Uterus (tissue), 4 donors: Measurements from ENCODE around the gene CYSLTR2. TPM values are rescaled to one million over a fixed set of nuclear protein-coding genes. Genes with fewer than 3 reads are reported as not detected.

Experiments used
- DNase-seq, 2 donors: peaks; one replicate each; pipeline ENCODE4 v3.0.0-alpha.2; 2019 to 2020
- H3K27ac ChIP-seq, 2 donors: fragments of 200-600 bp; sonication (generic); 1 replicate in 1 of 2; 2 replicates in 1 of 2; pipeline ENCODE4 v1.5.1; 2016 to 2018
- H3K27me3 ChIP-seq, 2 donors: fragments of 200-600 bp; sonication (generic); one replicate each; pipeline ENCODE4 v1.5.1; 2018 to 2019; ENCODE audit warnings: control low read depth in 1 of 2
- H3K36me3 ChIP-seq, 2 donors: fragments of 200-600 bp; sonication (generic); one replicate each; pipeline ENCODE4 v1.5.1; 2019; ENCODE audit warnings: control low read depth in 1 of 2
- H3K4me1 ChIP-seq, 2 donors: fragments of 200-600 bp; sonication (generic); one replicate each; pipeline ENCODE4 v1.5.1; 2018 to 2019; ENCODE audit warnings: control low read depth in 1 of 2
- H3K4me3 ChIP-seq, 2 donors: fragments of 200-600 bp; sonication (generic); 1 replicate in 1 of 2; 2 replicates in 1 of 2; pipeline ENCODE4 v1.5.1; 2018 to 2019; ENCODE audit warnings: mild to moderate bottlenecking in 1 of 2
- H3K9me3 ChIP-seq, 2 donors: fragments of 200-600 bp; sonication (generic); one replicate each; pipeline ENCODE4 v1.5.1; 2019; ENCODE audit warnings: control low read depth in 1 of 2
- POLR2A ChIP-seq, 2 donors: fragments of 450-650 bp; IDR thresholded peaks; one replicate each; pipeline ENCODE4 v1.6.1; 2016; ENCODE audit warnings: antibody characterized with exemption in 2 of 2, mild to moderate bottlenecking in 1 of 2, moderate library complexity in 1 of 2
- intact Hi-C: fragments of 100-400 bp; cut with DNase I; formaldehyde crosslinking; loops from one replicate; pipeline ENCODE4 v1.15.1; 2023; ENCODE audit warnings: low total_unique reads
- total RNA-seq, 4 donors: library from RNA; depleted of rRNA in 3 of 4; stranded (reverse); fragments of >200 nt in 3 of 4; gene quantifications; one replicate each; pipeline versions ENCODE4 v1.1.0 to v1.2.4, GENCODE V29; 2014 to 2023
- TF ChIP-seq, protein P1 (sequence below), 4 experiments: fragments of 200-600 bp in 2 of 4; fragments of 450-650 bp in 2 of 4; sonication (generic) in 2 of 4; IDR thresholded peaks; one replicate each; pipeline ENCODE4 v1.5.1; 2016 to 2019; ENCODE audit warnings: antibody characterized with exemption in 4 of 4, mild to moderate bottlenecking in 2 of 4, moderate library complexity in 1 of 4
- donor health status: DM: yes; HTN: yes; CAD: no.

Gene CYSLTR2, protein sequence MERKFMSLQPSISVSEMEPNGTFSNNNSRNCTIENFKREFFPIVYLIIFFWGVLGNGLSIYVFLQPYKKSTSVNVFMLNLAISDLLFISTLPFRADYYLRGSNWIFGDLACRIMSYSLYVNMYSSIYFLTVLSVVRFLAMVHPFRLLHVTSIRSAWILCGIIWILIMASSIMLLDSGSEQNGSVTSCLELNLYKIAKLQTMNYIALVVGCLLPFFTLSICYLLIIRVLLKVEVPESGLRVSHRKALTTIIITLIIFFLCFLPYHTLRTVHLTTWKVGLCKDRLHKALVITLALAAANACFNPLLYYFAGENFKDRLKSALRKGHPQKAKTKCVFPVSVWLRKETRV
- 1 to 10 TPM in 1 of 4 donors, under 1 TPM in 3; 0.15 to 1.6 (median 0.42) TPM for total RNA-seq

DNA sequence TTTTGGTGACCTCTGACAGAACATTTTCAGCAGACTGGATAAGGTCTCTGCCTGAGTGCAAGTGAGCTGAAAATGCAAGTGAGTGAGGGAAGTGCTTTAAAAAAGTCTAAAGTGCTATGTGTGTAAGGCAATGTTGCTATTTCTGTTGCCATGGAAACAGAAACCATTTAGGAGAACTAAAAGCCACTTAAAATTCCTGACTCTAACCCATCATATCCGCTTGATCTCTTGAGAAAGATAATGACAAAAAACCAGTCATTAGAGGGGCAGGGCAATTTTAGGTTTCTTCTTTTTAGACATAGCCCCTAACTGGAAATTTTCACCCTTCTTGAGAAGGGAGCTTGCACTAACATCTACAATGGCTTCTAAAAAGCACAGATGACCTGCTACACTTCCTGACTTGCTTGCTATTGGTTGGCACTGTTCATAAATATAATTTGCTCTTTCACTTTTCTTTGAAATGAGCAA is at the start of gene CYSLTR2:
Gene CYSLTR2 (plus strand): TSS at position 458 of the 468 bp plus-strand sequence. CDS start 52,889 bp downstream, outside the sequence.
- Histone ChIP-seq H3K4me1 (no peaks in the 10 kb centered on the region), H3K27ac (no peak within 1 kb of the TSS), H3K9me3 (no peaks in the 10 kb centered on the region), H3K4me3 (no peak within 1 kb of the TSS), H3K27me3 (no peaks in the 10 kb centered on the region), H3K36me3 (no peaks in the 10 kb centered on the region)
- intact Hi-C loops = no loop called here
- DNase-seq = no peak
- TF ChIP-seq, protein P1, sequence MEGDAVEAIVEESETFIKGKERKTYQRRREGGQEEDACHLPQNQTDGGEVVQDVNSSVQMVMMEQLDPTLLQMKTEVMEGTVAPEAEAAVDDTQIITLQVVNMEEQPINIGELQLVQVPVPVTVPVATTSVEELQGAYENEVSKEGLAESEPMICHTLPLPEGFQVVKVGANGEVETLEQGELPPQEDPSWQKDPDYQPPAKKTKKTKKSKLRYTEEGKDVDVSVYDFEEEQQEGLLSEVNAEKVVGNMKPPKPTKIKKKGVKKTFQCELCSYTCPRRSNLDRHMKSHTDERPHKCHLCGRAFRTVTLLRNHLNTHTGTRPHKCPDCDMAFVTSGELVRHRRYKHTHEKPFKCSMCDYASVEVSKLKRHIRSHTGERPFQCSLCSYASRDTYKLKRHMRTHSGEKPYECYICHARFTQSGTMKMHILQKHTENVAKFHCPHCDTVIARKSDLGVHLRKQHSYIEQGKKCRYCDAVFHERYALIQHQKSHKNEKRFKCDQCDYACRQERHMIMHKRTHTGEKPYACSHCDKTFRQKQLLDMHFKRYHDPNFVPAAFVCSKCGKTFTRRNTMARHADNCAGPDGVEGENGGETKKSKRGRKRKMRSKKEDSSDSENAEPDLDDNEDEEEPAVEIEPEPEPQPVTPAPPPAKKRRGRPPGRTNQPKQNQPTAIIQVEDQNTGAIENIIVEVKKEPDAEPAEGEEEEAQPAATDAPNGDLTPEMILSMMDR (IDR thresholded peaks at IDR 0.05) = no peak
- TF ChIP-seq POLR2A (IDR thresholded peaks at IDR 0.05) = peak in 1 of 2 donors; percentile 8

DNA sequence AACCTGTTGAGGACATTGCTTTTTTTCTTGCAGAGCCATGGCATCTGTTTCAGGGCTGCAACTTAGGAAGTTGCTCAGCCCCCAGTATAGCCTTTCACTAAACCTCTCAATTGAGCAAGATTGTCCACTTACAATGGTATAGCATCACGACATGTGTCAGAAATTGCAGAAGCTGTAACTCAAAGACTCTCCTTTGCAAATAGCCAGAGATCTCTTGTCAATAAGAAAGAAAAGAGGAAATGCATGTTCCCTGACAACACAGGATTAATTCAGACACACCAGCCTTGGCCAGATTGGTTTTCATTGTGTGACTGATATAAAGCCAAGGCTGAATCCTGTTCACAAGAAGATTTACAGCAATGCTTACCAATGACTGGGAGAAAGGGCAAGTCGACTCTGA is 38.7 kb upstream of the CYSLTR2 start:
- no peak for DNase-seq

GRCh38 chr13:48618937-48619336 is 34.8 kb upstream of the CYSLTR2 start:
- H3K27ac ChIP-seq = no peak overlapping the region
- no peak for DNase-seq
- intact Hi-C loops = no loop called here
- H3K9me3 ChIP-seq = no peaks in the 10 kb centered on the region
- no peak overlapping the region for H3K4me3 ChIP-seq
- no peaks in the 10 kb centered on the region for H3K36me3 ChIP-seq
- TF ChIP-seq, protein P1 (IDR thresholded peaks at IDR 0.05) = no peak
- no peak for TF ChIP-seq POLR2A (IDR thresholded peaks at IDR 0.05)
- H3K4me1 ChIP-seq = no peaks in the 10 kb centered on the region
- no peaks in the 10 kb centered on the region for H3K27me3 ChIP-seq

More for the DNA sequence above, 38.7 kb upstream of the CYSLTR2 start:
- Histone ChIP-seq H3K9me3 (no peaks in the 10 kb centered on the region), H3K4me1 (no peaks in the 10 kb centered on the region), H3K36me3 (no peaks in the 10 kb centered on the region), H3K27ac (no peak overlapping the region), H3K27me3 (no peaks in the 10 kb centered on the region), H3K4me3 (no peak overlapping the region)
- TF ChIP-seq, protein P1 (IDR thresholded peaks at IDR 0.05) = no peak
- no peak for TF ChIP-seq POLR2A (IDR thresholded peaks at IDR 0.05)
- intact Hi-C loops = no loop called here

DNA sequence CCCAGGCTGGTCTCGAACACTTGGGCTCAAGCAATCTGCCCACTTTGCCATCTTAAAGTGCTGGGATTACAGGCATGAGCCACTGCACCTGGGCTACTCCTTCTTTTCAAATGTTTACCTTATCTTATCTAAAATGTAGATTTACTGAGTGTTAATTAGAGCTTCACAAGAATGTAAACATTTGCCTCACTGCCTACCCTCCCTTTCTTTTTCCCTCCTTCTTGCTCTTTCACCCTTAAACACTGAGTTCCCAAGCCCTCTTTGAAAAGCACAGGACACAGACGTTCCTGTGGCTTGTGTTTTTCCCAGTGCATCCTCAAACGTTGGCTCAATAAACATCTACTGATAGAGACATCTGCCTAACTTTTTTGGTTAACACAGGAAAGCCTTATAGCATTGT is 32.7 kb upstream of the CYSLTR2 start:
- Histone ChIP-seq H3K27ac (no peak overlapping the region), H3K9me3 (no peaks in the 10 kb centered on the region), H3K27me3 (no peaks in the 10 kb centered on the region), H3K4me3 (no peak overlapping the region), H3K4me1 (peaks cover under 1 to 4% of the 10 kb centered on the region in 2 donors), H3K36me3 (no peaks in the 10 kb centered on the region)
- TF ChIP-seq POLR2A (IDR thresholded peaks at IDR 0.05) = no peak
- TF ChIP-seq, protein P1 (IDR thresholded peaks at IDR 0.05) = no peak
- intact Hi-C loops = no loop called here
- DNase-seq = no peak

GRCh38 chr13:48624016-48624415 is 29.7 kb upstream of the CYSLTR2 start:
- Histone ChIP-seq H3K27me3 (no peaks in the 10 kb centered on the region), H3K36me3 (no peaks in the 10 kb centered on the region), H3K9me3 (no peaks in the 10 kb centered on the region), H3K4me3 (no peak overlapping the region), H3K4me1 (peaks cover 8 to 11% of the 10 kb centered on the region in 2 donors), H3K27ac (peak overlapping the region; percentile 53 to 62)
- TF ChIP-seq, protein P1 (IDR thresholded peaks at IDR 0.05) = no peak
- TF ChIP-seq POLR2A (IDR thresholded peaks at IDR 0.05) = no peak
- intact Hi-C loops = no loop called here
- no peak for DNase-seq
